Measurements from ENCODE around the gene SSH3.

SSH3 gene

GRCh38 chr11:67303132-67303834 is at the start of gene SSH3:
SSH3 (plus strand) TSS chr11:67303530; CDS start chr11:67303626, 96 bp downstream.
- DNase-seq (ENCODE audit: low read depth, low spot score), result peak; percentile 83

- DNase-seq (ENCODE audit: low read depth, low spot score), result no peak
Measured at GRCh38 chr11:67253872-67254624, 49.3 kb upstream of the SSH3 start.

- DNase-seq (ENCODE audit: low read depth, low spot score), result no peak
Measured at GRCh38 chr11:67254798-67255197, 48.5 kb upstream of the SSH3 start.

- DNase-seq (ENCODE audit: low read depth, low spot score), result no peak
Measured at GRCh38 chr11:67255353-67255752, 48.0 kb upstream of the SSH3 start.

- DNase-seq (ENCODE audit: low read depth, low spot score), result no peak
Measured at GRCh38 chr11:67255864-67256263, 47.5 kb upstream of the SSH3 start.

GRCh38 chr11:67256477-67257135 is 46.7 kb upstream of the SSH3 start:
- no peak for DNase-seq (ENCODE audit: low read depth, low spot score)

GRCh38 chr11:67260406-67260805 is 42.9 kb upstream of the SSH3 start:
- no peak for DNase-seq (ENCODE audit: low read depth, low spot score)

- peak; percentile 74 for DNase-seq (ENCODE audit: low read depth, low spot score)
Measured at GRCh38 chr11:67260885-67261639, 42.3 kb upstream of the SSH3 start.

- no peak for DNase-seq (ENCODE audit: low read depth, low spot score)
Measured at GRCh38 chr11:67261640-67261945, 41.7 kb upstream of the SSH3 start.

- peak; percentile 74 for DNase-seq (ENCODE audit: low read depth, low spot score)
Measured at GRCh38 chr11:67261946-67262681, 41.2 kb upstream of the SSH3 start.

GRCh38 chr11:67262731-67263675 is 40.3 kb upstream of the SSH3 start:
- peak; percentile 86 for DNase-seq (ENCODE audit: low read depth, low spot score)

GRCh38 chr11:67264260-67264659 is 39.1 kb upstream of the SSH3 start:
- DNase-seq (ENCODE audit: low read depth, low spot score), result no peak

GRCh38 chr11:67264877-67265632 is 38.3 kb upstream of the SSH3 start:
- no peak for DNase-seq (ENCODE audit: low read depth, low spot score)

GRCh38 chr11:67265633-67266448 is 37.5 kb upstream of the SSH3 start:
- DNase-seq (ENCODE audit: low read depth, low spot score), result peak; percentile 72

GRCh38 chr11:67266449-67267187 is 36.7 kb upstream of the SSH3 start, which contains the start of gene GRK2:
GRK2 (plus strand) TSS chr11:67266473; CDS start chr11:67266700, 227 bp downstream.
- no peak for DNase-seq (ENCODE audit: low read depth, low spot score)

GRCh38 chr11:67267188-67268080 is 35.9 kb upstream of the SSH3 start:
- DNase-seq (ENCODE audit: low read depth, low spot score), result no peak

Data from ELF-1 (cell line).